ENCODE measurements around the gene SLX9. TPM values are rescaled to one million over a fixed set of nuclear protein-coding genes. Genes with fewer than 3 reads are reported as not detected.
A peak's percentile ranks its signal among the peaks of the same experiment; 100 is the strongest.

The SLX9 gene
- total RNA-seq, 1 donor, result 5.2 TPM

- Histone ChIP-seq H3K27me3 (ENCODE audit: insufficient read depth, low read length) (no peaks in the 10 kb centered on the region), H3K9me3 (ENCODE audit: low read depth, low read length) (no peaks in the 10 kb centered on the region), H3K4me3 (ENCODE audit: low read length) (no peak overlapping the region), H3K4me1 (ENCODE audit: insufficient read depth, low read length) (peaks cover 86% of the 10 kb centered on the region)
Observed at GRCh38 chr21:44929242-44929798, 10.5 kb upstream of the SLX9 start.

- H3K4me1 ChIP-seq (ENCODE audit: insufficient read depth, low read length), result peaks cover 80% of the 10 kb centered on the region
- no peaks in the 10 kb centered on the region for H3K9me3 ChIP-seq (ENCODE audit: low read depth, low read length)
- no peaks in the 10 kb centered on the region for H3K27me3 ChIP-seq (ENCODE audit: insufficient read depth, low read length)
- H3K4me3 ChIP-seq (ENCODE audit: low read length), result no peak overlapping the region
Observed at GRCh38 chr21:44929799-44930542, 9.9 kb upstream of the SLX9 start.

GRCh38 chr21:44930543-44930981 is 9.3 kb upstream of the SLX9 start:
- Histone ChIP-seq H3K9me3 (ENCODE audit: low read depth, low read length) (no peaks in the 10 kb centered on the region), H3K4me1 (ENCODE audit: insufficient read depth, low read length) (peaks cover 74% of the 10 kb centered on the region), H3K4me3 (ENCODE audit: low read length) (peak overlapping the region; percentile 1), H3K27me3 (ENCODE audit: insufficient read depth, low read length) (no peaks in the 10 kb centered on the region)

GRCh38 chr21:44931137-44931500 is 8.7 kb upstream of the SLX9 start:
- Histone ChIP-seq H3K4me1 (ENCODE audit: insufficient read depth, low read length) (peaks cover 68% of the 10 kb centered on the region), H3K27me3 (ENCODE audit: insufficient read depth, low read length) (no peaks in the 10 kb centered on the region), H3K4me3 (ENCODE audit: low read length) (peak overlapping the region; percentile 58), H3K9me3 (ENCODE audit: low read depth, low read length) (no peaks in the 10 kb centered on the region)

GRCh38 chr21:44931501-44932407 is 8.1 kb upstream of the SLX9 start:
- no peaks in the 10 kb centered on the region for H3K9me3 ChIP-seq (ENCODE audit: low read depth, low read length)
- no peaks in the 10 kb centered on the region for H3K27me3 ChIP-seq (ENCODE audit: insufficient read depth, low read length)
- H3K4me3 ChIP-seq (ENCODE audit: low read length), result peak overlapping the region; percentile 58
- H3K4me1 ChIP-seq (ENCODE audit: insufficient read depth, low read length), result peaks cover 62% of the 10 kb centered on the region

GRCh38 chr21:44932408-44933181 is 7.2 kb upstream of the SLX9 start:
- peaks cover 55% of the 10 kb centered on the region for H3K4me1 ChIP-seq (ENCODE audit: insufficient read depth, low read length)
- no peaks in the 10 kb centered on the region for H3K27me3 ChIP-seq (ENCODE audit: insufficient read depth, low read length)
- peak overlapping the region; percentile 58 for H3K4me3 ChIP-seq (ENCODE audit: low read length)
- H3K9me3 ChIP-seq (ENCODE audit: low read depth, low read length), result no peaks in the 10 kb centered on the region

GRCh38 chr21:44933199-44933917 is 6.5 kb upstream of the SLX9 start:
- H3K9me3 ChIP-seq (ENCODE audit: low read depth, low read length), result no peaks in the 10 kb centered on the region
- peaks cover 48% of the 10 kb centered on the region for H3K4me1 ChIP-seq (ENCODE audit: insufficient read depth, low read length)
- H3K27me3 ChIP-seq (ENCODE audit: insufficient read depth, low read length), result no peaks in the 10 kb centered on the region
- peak overlapping the region; percentile 58 for H3K4me3 ChIP-seq (ENCODE audit: low read length)

GRCh38 chr21:44933918-44934260 is 5.9 kb upstream of the SLX9 start:
- H3K27me3 ChIP-seq (ENCODE audit: insufficient read depth, low read length), result no peaks in the 10 kb centered on the region
- peaks cover 46% of the 10 kb centered on the region for H3K4me1 ChIP-seq (ENCODE audit: insufficient read depth, low read length)
- H3K4me3 ChIP-seq (ENCODE audit: low read length), result no peak overlapping the region
- H3K9me3 ChIP-seq (ENCODE audit: low read depth, low read length), result no peaks in the 10 kb centered on the region

GRCh38 chr21:44934276-44934675 is 5.6 kb upstream of the SLX9 start:
- Histone ChIP-seq H3K4me3 (ENCODE audit: low read length) (no peak overlapping the region), H3K4me1 (ENCODE audit: insufficient read depth, low read length) (peaks cover 46% of the 10 kb centered on the region), H3K27me3 (ENCODE audit: insufficient read depth, low read length) (no peaks in the 10 kb centered on the region), H3K9me3 (ENCODE audit: low read depth, low read length) (no peaks in the 10 kb centered on the region)

GRCh38 chr21:44934797-44935532 is 4.9 kb upstream of the SLX9 start:
- Histone ChIP-seq H3K4me3 (ENCODE audit: low read length) (no peak overlapping the region), H3K4me1 (ENCODE audit: insufficient read depth, low read length) (peaks cover 42% of the 10 kb centered on the region), H3K27me3 (ENCODE audit: insufficient read depth, low read length) (no peaks in the 10 kb centered on the region), H3K9me3 (ENCODE audit: low read depth, low read length) (no peaks in the 10 kb centered on the region)

- no peaks in the 10 kb centered on the region for H3K27me3 ChIP-seq (ENCODE audit: insufficient read depth, low read length)
- no peak overlapping the region for H3K4me3 ChIP-seq (ENCODE audit: low read length)
- no peaks in the 10 kb centered on the region for H3K9me3 ChIP-seq (ENCODE audit: low read depth, low read length)
- H3K4me1 ChIP-seq (ENCODE audit: insufficient read depth, low read length), result peaks cover 40% of the 10 kb centered on the region
Observed at GRCh38 chr21:44935533-44935927, 4.3 kb upstream of the SLX9 start.

GRCh38 chr21:44938772-44939531 is 877 bp upstream of the SLX9 start:
- Histone ChIP-seq H3K4me3 (ENCODE audit: low read length) (peak overlapping the region; percentile 67), H3K27me3 (ENCODE audit: insufficient read depth, low read length) (no peaks in the 10 kb centered on the region)

GRCh38 chr21:44940116-44940631 is 345 bp downstream of the SLX9 start:
- Histone ChIP-seq H3K4me3 (ENCODE audit: low read length) (peak overlapping the region; percentile 67), H3K9me3 (ENCODE audit: low read depth, low read length) (no peaks in the 10 kb centered on the region), H3K4me1 (ENCODE audit: insufficient read depth, low read length) (peaks cover 30% of the 10 kb centered on the region), H3K27me3 (ENCODE audit: insufficient read depth, low read length) (no peaks in the 10 kb centered on the region)

More at GRCh38 chr21:44938772-44939531, 877 bp upstream of the SLX9 start:
- Histone ChIP-seq H3K4me1 (ENCODE audit: insufficient read depth, low read length) (peaks cover 31% of the 10 kb centered on the region), H3K9me3 (ENCODE audit: low read depth, low read length) (no peaks in the 10 kb centered on the region)

All from mononuclear cell (primary cell).